Epithelial cell of esophagus (primary cell): ENCODE measurements around the gene SLC24A4.

ENCODE experiments used
- DNase-seq: peaks from one replicate; pipeline ENCODE4 v3.0.0; 2010; ENCODE audit warnings: low read depth
- H3K4me3 ChIP-seq: 2 replicates; pipeline ENCODE4 v1.5.1; 2011; ENCODE audit warnings: mild to moderate bottlenecking, low read length, control low read depth
- CTCF ChIP-seq: IDR thresholded peaks from 2 replicates; pipeline ENCODE4 v1.5.1; 2011; ENCODE audit warnings: low read depth, mild to moderate bottlenecking, low read length, control low read depth, inconsistent platforms; ENCODE audit not compliant: insufficient read depth; ENCODE audit errors: missing control alignments

SLC24A4 gene

DNA sequence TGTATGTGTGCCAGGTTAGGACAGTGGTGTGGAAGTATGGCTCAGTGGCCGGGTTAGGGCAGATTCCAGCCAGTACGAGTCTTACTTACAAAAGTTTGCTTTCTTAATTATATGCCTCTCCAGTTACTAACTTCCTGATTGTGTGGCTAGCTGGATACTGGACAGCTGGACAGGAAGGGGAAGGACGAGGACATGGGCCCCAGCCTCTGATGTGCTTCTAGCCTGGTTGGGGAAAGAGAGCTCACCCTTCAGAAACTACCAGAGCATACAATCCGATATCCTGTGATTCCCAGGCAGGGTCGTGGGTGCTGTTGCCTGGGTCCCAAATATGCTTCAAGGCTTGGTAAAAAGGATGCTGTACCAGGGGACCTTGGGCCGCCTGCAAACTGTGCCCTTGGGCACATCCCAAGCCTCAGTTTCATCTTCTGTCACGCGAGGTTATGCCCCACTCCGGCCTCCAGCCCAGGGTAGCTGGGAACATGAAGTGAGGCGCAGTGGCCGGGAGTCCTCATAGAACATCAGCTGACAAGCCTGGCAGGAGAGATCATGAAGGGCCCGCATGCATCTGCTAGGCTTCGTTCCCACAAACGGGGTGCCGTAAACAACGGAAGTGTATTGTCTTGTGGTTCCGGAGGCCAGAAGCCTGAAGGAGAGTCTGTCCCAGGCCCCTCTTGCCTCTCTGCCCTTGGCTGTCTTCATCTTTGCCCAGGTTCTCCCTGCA is 167.4 kb downstream of the SLC24A4 start:
- H3K4me3 ChIP-seq, result no peak overlapping the region
- DNase-seq, result no peak
- no peak for TF ChIP-seq CTCF

GRCh38 chr14:92491782-92492181 is 168.8 kb downstream of the SLC24A4 start:
- H3K4me3 ChIP-seq, result no peak overlapping the region
- DNase-seq, result no peak
- no peak for TF ChIP-seq CTCF

GRCh38 chr14:92492258-92492657 is 169.3 kb downstream of the SLC24A4 start:
- H3K4me3 ChIP-seq, result no peak overlapping the region
- no peak for DNase-seq
- TF ChIP-seq CTCF, result no peak

DNA sequence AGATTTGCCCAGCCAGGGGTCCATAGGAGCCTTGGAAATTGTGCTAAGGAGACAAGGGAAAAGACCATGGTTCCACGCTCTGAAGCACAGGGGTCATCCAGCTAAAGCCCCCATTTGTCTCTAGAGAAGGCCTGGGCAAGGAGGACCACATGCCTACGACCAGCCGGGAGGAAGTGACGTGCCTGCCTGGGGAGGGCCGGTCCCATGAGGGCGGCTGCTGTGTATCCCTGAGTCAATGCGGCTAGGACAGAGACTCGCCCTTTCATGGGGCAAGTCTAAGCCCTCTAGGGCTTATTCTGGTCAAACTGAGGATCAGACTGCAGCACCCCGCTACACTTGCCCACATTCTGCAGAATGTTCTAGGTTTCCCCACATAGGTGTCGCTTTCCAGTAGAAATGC is 170.1 kb downstream of the SLC24A4 start:
- DNase-seq, result no peak
- TF ChIP-seq CTCF, result no peak
- H3K4me3 ChIP-seq, result no peak overlapping the region

DNA sequence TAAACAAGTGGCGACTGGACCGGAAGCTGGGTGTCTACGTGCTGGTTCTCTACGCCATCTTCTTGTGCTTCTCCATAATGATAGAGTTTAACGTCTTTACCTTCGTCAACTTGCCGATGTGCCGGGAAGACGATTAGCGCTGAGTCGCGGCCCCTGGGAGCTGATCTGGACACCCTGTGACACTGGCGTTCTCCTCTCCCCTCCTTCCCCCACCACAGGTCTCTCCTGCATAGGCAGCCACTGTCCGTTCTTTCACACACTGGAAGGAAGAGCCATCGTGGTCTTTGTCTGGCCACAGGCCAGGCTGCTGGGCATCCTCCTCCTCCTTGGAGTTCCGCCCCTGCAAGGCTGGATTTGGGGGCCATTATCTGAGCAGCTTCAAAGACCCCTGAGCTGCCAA is 170.5 kb downstream of the SLC24A4 start:
- H3K4me3 ChIP-seq, result no peak overlapping the region
- no peak for DNase-seq
- TF ChIP-seq CTCF, result no peak

DNA sequence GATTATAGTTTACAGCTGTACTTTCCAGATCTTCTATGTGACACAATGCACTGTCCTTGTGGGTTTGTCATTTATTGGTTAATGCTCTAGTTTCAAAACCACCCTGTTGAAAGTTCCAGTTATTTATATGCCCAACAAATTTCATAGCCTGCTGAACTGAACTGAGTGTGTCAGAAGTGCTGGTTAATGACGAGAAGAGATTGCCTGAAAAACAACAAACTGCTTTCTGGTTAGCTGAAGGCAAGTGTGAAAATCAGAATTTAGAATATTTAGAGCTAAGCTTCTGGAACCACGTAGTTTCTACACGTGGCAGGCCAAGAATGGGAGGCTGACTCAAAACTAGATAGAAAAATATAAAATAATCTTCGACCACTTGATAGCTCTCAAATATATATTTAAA is 171.5 kb downstream of the SLC24A4 start:
- no peak overlapping the region for H3K4me3 ChIP-seq
- no peak for TF ChIP-seq CTCF
- no peak for DNase-seq

GRCh38 chr14:92495027-92495426 is 172.1 kb downstream of the SLC24A4 start:
- H3K4me3 ChIP-seq, result no peak overlapping the region
- TF ChIP-seq CTCF, result no peak
- DNase-seq, result peak; percentile 84
